Measurements from ENCODE around the gene MX1.

MX1 gene

DNA sequence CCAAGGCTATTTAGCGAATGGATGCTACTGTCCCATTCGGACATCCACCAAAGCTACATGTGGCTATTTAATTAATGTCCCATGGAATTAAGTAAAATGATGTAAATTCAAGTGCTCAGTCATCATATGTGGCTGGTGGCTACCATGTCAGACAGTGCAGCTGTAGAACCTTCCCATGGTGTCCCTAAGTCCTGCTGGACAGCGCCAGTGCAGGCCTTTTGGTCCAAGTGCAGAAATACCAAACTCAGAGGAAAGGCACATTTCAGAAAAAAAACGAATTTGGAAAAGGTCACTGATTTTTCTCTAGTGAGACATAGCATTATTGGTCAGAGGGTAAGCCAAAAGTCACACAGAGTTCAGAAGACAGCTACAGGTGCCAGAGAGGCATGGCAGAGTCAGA lies 64.3 kb downstream of the MX1 start:
- DNase-seq (ENCODE audit: low read depth in 3 of 3): no peak

DNA sequence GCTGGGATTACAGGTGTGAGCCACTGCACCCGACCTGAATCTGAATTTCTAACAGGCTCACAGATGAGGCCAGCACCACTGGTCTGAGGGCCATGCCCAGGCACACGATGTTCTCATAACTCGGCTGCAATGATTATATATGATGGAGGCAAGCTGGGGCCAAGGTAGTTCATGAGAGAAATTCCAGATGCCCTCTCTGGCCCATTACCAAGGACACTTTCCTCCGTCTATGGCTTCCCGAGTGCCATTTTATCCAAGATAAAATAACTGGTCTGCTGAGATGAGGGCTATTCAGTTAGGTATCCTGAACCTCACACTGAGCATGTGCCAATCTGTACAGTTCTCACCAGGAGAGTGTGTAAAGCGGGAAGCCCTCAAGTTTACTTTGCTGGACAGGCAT lies 65.4 kb downstream of the MX1 start:
- DNase-seq (ENCODE audit: low read depth in 3 of 3): no peak

DNA sequence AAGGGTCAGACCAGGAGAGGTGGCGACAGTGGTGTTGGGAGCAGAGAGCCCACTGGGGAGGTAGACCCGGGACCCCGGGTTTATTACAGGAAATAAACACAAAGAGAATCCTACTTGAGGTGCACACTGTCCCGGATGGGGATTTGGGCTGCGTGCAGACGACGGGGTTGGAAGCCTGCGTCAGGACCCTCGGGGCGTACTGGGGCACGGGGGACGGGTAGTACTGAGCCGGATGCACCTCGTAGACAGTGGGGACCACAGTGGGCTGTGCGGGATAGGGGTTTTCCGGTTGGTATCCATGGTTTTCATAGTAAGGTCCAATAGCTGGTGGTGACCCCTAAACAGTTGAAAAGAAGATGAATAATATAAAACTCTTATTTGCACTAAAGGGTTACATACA lies 68.2 kb downstream of the MX1 start:
- no peak for DNase-seq (ENCODE audit: low read depth in 3 of 3)

DNA sequence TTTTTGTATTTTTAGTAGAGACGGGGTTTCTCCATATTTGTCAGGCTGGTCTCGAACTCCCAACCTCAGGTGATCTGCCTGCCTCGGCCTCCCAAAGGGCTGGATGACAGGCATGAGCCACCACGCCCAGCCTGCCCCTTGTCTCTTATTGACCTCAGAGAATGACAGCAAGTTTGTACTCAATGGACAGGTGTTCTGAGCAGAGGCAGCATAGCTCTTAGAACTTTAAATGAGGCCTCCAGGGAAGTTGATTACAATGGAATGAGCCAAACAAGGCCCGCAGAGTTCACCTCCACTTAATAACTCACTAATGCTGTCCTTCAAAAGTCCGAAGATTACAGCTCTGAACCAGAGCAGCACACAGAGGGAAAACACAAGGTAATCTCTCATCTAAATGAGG lies 71.0 kb downstream of the MX1 start:
- no peak for DNase-seq (ENCODE audit: low read depth in 3 of 3)

DNA sequence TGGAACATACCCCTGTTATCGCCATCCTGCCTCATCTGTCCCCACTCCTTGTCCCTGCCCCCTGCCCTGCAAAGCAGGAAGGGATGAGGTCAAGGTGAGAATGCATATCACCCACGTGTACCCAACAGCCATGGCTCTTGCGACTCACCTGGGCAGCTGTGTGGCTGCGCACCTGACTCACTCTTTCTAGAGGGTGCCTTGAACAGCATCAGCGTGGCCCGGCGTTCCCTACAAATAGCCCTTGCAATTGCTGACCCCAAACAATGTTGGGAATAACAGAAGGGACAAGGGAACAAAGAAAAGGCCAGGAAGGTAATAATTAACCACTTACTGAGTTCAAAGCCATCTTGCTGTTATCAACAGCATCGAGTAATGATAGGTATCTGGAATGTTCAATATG lies 71.7 kb downstream of the MX1 start:
- no peak for DNase-seq (ENCODE audit: low read depth in 3 of 3)

DNA sequence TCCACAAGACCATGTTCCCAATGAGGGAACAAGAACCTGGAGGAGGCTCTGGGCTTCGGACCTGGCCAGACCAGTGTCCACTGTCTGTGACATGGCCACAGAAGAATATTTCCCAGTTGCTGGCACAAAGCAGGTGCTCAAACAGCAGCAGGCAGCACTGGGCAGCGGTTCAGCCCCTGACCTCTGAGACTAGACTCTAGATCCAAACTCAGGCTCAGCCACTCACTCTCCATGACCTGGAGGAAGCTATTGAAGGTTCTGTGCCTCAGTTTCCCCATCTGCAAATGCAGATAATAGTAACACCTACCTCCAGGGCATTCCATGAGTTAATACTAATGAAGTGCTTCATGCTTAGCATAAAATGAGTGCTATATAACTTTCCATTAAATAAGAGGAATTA lies 73.9 kb downstream of the MX1 start:
- no peak for DNase-seq (ENCODE audit: low read depth in 3 of 3)

DNA sequence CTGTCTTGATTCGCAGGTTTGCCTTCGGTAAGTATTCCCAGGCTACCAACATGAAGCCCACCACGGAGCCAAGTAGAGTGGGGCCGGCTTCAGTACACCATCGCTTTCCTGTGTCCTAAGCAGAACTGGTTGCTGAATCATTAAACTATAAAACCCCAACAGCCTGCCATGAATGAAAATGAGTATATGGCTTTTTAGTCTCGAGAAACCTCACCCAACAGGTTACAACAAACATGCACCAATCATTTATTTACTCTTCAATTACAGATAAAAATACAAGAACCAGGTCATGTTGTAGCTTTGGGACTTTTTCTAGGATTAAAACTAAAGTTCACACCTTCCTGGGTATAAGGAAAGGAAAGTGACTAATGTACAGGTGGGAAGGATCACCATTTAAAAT lies 74.3 kb downstream of the MX1 start:
- DNase-seq (ENCODE audit: low read depth in 3 of 3): no peak

DNA sequence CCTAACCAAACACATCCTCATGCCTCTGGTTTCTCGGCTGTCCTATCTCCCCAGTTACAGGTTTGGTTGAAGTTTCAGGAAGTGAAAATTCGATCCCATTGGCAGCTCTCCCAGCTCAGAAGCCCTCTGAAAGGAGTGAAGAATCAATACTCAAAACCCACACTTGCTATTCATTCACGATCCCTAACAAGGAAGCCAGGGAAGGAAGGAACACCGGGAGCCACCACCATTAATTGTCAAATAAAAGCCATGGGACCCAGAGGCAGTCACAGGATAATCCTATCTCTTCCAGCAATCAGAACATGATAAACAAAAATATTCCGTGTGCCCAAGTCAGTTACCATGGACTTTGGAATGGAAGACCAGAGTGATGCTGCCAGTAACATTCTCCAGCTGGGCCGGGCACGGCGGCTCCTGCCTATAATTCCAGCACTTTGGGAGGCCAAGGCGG lies 74.9 kb downstream of the MX1 start:
- DNase-seq (ENCODE audit: low read depth in 3 of 3): no peak

DNA sequence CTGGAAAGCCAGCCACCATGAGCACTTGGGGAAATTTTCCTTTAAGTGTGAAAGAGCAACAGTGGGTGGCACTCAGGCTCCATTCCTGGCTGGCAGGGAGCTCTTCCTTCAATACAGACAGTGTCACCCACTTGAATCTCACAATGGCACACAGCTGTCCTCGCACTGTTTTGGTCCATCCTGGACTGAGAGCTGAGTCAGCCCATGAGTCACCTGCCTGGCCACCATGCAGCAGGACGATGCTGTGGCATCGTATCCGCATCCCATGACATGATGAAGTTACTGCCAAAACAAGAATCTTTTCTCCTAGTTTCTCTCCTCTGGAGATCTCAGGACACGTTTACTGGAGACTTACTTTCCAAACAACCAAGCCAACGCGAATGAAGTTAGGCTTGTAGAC lies 75.9 kb downstream of the MX1 start:
- DNase-seq (ENCODE audit: low read depth in 3 of 3): no peak

DNA sequence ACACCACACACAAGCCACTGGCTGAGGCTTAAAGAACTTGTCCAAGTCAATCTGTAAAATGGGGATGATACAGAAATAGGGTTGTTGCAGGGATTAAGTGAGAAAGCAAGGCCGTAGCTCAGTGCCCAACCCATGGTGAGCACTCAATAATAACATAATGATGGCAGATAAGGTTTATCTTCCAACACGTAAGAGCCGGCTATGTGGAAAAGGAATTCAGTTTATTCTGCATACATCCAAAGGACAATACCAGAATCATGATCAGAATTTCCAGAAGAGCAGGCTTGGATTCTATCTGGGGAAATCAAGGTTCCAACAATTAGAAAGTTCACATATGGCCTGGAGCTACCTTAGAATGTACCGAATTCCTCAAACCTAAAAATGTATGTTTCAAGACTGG lies 77.3 kb downstream of the MX1 start:
- no peak for DNase-seq (ENCODE audit: low read depth in 3 of 3)

DNA sequence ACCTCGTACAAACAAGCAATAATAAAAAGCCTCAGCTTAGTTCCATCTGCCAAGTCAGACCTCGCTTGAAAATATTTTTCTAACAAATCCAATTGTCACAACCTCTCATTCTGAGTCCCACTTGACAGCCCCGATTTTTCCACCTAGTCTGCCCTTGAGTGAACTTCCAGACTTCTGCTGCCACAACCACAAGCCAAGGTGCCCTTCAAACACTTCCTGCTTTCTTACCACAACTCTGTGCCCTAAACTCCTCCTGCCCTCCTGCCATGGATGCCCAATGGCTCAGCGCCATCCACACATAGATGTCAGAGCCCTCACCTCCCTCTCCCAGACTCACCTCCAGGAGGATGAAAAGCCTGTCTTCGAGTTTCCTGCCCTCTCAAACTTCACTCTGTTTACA lies 78.0 kb downstream of the MX1 start:
- no peak for DNase-seq (ENCODE audit: low read depth in 3 of 3)

DNA sequence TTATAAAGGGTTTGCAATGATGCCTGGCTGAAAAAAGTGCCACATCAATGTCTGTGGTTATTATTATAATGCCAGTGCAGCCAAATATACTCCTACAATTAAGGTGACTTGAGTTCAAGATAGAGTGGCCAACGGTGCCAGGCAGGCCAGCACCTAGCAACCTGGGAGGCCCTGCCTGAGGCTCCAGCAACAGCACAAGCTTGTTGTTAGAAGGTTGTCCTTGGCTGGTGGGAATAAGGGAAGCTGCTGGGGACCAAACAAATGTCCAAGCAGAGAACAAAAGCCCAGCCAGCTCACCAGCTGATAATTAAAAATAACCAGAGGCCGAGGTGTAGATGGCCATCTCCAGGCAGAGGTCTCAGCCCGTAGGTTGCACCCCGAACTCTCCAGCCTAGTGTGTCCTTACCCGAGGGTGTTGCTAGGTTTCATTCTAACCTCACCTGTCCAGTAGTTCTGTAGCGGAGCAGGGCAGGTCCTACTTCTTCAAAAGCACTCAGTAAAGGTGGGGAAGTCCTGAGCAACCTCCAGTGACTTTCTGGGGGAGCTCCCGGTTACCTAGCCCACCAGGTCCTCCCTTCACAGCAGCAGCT lies 80.1 kb downstream of the MX1 start:
- DNase-seq (ENCODE audit: low read depth in 3 of 3): no peak

DNA sequence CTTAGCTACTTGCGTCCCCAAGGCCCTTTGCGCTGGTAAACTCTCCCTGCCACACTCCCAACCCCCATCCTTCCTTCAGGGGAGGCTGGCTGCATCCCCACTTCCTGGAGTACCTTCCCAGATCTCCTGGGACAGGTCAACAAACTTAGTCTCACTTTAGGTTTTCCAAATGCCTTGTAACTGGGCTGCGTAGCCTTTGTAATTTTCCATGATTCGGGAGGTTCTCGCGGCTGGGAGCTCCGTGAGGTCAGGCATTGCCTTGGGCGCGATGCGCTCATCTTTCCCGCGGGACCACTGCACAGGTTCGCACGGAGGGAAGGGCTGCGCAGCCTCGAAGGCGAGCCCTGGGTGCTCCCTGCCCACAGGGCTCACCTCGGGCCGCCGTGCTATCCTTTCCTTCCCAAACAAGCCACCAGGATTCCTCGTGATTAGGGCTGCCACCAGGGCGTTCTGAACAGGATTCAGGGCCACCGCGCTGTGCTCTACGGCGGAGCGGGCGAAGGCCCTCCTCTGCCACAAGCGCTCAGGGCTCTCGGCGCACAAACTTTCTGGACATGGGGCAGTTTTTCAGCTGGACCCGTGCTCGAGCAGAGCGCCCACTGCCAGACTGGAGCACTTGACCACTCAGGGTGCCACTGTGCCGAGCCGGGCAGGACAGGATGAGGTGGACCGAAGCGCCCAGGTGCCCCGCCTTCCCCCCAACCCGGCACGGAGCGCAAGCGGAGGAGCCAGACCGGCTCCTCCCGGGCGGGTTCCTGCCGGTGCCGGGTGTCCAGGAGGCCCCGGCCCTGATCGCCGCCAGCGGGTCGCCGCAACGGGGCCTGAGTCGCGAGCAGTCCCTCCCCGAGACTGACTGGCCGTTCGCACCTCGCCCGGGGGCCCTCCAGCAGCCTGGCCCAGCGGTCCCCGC lies 80.8 kb downstream of the MX1 start:
- no peak for DNase-seq (ENCODE audit: low read depth in 3 of 3)

DNA sequence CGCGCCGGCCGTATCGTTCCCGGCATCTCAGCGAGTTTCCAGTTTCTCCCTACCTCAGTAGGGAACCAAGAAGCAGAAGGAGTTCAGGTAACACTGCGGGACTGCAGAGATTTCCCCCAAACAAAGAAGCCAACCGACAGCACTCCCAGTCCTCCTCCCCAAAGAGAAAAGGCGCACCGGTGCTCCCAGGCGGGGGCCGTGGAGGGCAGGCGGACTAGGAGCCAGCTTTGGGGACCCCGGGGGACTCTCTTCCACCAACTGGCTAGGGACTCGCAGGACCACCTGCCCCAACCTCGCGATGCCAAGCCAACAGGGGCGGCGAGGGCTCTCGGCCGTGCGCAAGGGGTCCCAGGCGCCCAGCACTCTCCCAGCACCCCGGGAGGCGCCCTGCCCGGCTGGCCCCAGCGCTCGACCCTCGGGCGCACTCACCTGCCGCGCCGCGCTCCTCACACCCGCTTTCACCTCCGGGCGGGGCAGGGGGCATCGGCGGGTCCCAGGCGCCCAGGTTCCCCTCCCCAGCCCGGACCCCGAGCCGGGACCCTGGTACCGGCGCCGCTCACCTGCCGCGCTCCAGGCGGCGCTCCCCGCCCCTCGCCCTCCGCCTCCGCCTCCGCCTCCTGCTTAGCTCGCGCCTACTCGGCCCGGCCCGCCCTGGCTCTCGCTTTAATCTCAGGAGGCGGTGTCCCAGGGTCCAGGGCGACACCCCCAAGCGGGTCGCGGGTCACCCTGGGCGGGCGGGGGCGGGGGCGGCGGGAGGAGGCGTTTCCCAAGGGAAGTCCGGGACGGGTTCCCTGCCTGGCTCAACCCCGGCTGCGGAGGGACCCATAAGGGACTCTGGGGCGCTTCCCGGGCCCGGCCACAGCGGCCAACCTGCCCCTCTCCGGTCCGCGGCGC lies 81.7 kb downstream of the MX1 start, which contains the start of gene TMPRSS2:
TMPRSS2 (minus strand) TSS at position 638 of the 894 bp plus-strand sequence. CDS start 10,025 bp downstream, outside the sequence.
- no peak for DNase-seq (ENCODE audit: low read depth in 3 of 3)

DNA sequence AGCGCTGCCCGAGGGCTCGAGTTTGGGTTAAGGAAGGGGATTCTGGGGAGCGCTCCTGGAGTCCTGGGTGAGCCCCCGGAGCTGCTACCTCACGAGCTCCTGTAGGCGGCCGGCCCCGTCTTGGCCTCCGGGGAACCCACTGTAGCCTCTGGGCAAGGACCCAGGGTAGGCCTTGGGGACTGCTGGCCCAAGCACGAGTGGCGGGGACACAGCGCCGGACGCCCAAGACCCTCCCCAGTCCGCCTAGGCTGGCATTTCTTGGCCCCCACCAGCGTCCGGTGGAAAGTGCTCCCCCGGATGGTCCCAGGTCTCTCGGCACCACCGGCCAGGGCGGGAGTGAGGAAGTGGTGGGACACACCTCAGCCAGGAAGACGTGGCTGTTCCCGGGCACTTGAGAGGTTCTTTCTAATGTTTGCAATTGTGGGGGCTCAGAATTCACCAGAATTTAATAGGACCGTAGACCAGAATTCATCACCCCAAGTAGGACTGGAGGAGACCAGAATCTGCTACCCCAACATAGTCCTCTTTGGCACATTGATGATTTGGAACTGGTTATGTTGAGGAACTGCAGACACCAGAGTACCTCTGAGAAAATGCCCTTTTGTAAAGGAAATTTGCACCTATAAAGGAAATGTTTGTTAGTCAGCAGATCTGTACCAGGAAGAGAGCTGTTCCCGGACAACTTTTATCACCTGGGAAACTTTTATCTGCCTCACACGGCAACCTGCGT lies 82.5 kb downstream of the MX1 start:
- DNase-seq (ENCODE audit: low read depth in 3 of 3): no peak
